Measurements from ENCODE around the gene BSCL2. TPM values are rescaled to one million over a fixed set of nuclear protein-coding genes. Genes with fewer than 3 reads are reported as not detected.
A peak's percentile ranks its signal among the peaks of the same experiment; 100 is the strongest.

The BSCL2 gene
- total and polyA plus RNA-seq, 5 donors: 20.0 to 34.3 (median 26.7) TPM

DNA sequence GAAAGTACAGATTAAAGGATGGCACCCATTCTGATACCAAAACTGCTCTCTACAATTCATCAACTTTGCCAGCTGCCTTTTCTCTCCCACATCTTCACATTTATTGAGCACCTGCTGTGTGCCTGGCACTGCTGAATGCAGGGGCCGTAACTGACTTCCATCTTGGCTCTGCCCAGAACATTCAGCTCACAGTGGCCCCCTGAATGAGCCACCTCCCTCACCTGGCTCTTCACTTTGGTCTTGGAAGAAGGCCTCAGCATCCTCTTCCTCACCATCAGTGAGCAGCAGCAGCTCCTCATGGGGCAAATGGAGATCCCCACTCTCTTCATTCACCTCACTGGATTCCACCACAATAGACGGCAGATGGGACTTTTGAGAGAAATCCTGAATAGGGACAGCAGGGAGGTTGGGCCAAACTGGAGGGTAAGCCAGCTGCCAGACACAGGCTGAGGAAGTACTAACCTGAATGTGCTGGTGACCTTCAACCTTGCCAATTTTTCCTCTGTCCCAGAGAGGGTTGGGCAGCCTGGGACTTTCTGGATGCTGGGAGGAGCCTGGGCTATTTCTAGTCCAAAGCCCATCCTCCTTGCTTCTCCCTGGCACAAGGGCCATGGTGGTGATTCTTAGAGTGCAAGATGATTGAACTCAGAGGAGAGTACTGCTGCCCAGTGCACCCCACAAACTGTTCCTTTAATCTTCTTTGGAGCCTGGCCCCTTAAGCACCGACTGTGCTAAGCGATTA is 37.6 kb downstream of the BSCL2 start:
- WGBS: 76% methylated on average over 4 of the region's 4 CpGs
- no peaks in the 10 kb centered on the region for H3K27me3 ChIP-seq (ENCODE audit: control insufficient read depth, insufficient read depth)
- DNase-seq: no peak
- no peak overlapping the region for H3K4me3 ChIP-seq (ENCODE audit: low read length)
- H3K27ac ChIP-seq (ENCODE audit: low read length): no peak overlapping the region
- intact Hi-C loops (cut with DNase I): no loop called here
- peaks cover 9% of the 10 kb centered on the region for H3K4me1 ChIP-seq (ENCODE audit: control insufficient read depth, insufficient read depth, low read length)
- no peak for ATAC-seq
- no peaks in the 10 kb centered on the region for H3K9me3 ChIP-seq (ENCODE audit: control insufficient read depth, low read length)

DNA sequence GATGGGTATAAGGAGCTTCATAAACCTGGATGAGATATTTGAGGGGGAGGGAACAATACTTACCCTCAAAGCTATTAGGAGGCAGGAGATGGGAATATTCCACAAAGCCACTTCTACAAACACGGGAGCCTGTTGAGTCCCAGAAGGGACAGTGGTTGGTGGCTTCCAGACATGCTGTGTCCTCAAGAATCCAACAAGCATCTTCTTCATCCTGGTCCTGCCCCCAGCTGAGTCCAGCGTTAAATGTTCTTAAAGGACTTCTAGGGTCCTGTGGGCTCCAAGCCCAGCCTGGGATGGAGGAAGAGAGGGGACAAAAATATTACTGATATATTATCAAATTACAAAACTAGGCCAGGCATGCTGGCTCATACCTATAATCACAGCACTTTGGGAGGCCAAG is 39.8 kb downstream of the BSCL2 start:
- no peak overlapping the region for H3K27ac ChIP-seq (ENCODE audit: low read length)
- ATAC-seq: no peak
- H3K4me1 ChIP-seq (ENCODE audit: control insufficient read depth, insufficient read depth, low read length): peaks cover 9% of the 10 kb centered on the region
- intact Hi-C loops (cut with DNase I): no loop called here
- H3K4me3 ChIP-seq (ENCODE audit: low read length): no peak overlapping the region
- H3K27me3 ChIP-seq (ENCODE audit: control insufficient read depth, insufficient read depth): no peaks in the 10 kb centered on the region
- no peaks in the 10 kb centered on the region for H3K9me3 ChIP-seq (ENCODE audit: control insufficient read depth, low read length)
- WGBS: 79% methylated on average over 2 of the region's 2 CpGs
- DNase-seq: no peak

DNA sequence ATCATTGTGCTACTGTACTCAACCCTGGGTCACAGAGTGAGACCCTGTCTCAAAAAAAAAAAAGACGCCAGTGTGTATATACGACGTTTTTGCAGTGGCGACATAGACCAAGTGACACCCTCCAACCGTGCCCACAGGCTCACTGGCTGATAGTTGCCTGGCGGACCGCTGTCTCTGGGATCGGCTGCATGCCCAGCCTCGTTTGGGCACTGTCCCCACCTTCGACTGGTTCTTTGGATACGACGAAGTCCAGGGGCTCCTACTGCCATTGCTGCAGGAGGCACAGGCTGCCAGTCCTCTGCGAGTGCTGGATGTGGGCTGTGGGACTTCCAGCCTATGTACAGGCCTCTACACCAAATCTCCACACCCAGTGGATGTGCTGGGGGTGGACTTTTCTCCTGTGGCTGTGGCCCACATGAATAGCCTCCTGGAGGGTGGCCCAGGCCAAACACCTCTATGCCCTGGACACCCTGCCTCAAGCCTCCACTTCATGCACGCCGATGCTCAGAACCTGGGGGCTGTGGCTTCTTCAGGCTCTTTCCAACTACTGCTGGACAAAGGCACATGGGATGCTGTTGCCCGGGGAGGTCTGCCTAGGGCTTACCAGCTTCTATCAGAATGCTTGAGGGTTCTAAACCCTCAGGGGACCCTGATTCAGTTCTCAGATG is 40.8 kb downstream of the BSCL2 start:
- no peaks in the 10 kb centered on the region for H3K27me3 ChIP-seq (ENCODE audit: control insufficient read depth, insufficient read depth)
- intact Hi-C loops (cut with DNase I): no loop called here
- DNase-seq (peak in 1 of 3 donors; percentile 54), ATAC-seq (no peak)
- peaks cover 9% of the 10 kb centered on the region for H3K4me1 ChIP-seq (ENCODE audit: control insufficient read depth, insufficient read depth, low read length)
- H3K4me3 ChIP-seq (ENCODE audit: low read length): peak overlapping the region; percentile 89
- no peaks in the 10 kb centered on the region for H3K9me3 ChIP-seq (ENCODE audit: control insufficient read depth, low read length)
- peak overlapping the region; percentile 63 for H3K27ac ChIP-seq (ENCODE audit: low read length)
- WGBS: 46% methylated on average over 16 of the region's 16 CpGs

DNA sequence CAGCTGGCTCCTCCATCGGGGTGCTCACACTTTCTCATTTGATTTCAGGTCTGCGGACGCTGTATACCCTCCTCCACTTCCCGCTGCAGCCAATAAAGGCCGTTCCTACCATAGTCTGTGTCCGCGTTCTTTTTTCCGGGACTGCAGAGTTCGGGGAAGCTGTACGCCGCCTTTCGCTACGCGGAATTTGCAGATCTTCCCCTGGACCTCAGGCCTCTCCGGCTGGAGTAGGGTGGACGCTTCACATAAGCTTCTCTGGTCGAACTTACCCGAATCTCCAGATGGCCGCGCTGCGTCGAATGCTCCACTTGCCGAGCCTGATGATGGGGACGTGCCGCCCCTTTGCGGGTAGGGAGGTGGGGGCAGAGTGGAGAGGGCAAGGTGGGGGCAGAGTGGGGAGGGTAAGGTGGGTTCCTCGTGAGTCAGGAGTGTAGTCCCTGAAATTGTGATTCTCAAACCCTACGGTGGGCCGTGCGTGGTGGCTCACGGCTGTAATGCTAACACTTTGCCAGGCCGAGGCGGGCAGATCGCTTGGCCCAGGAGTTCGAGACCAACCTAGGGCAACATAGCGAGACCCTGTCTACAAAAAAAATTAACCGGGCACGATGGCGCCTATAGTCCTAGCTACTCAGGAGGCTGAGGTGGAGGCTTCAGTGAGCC is 41.5 kb downstream of the BSCL2 start:
- intact Hi-C loops (cut with DNase I): no loop called here
- Histone ChIP-seq H3K9me3 (ENCODE audit: control insufficient read depth, low read length) (no peaks in the 10 kb centered on the region), H3K27ac (ENCODE audit: low read length) (peak overlapping the region; percentile 97), H3K4me1 (ENCODE audit: control insufficient read depth, insufficient read depth, low read length) (peaks cover 9% of the 10 kb centered on the region), H3K27me3 (ENCODE audit: control insufficient read depth, insufficient read depth) (no peaks in the 10 kb centered on the region), H3K4me3 (ENCODE audit: low read length) (peak overlapping the region; percentile 89)
- DNase-seq (peak; percentile 50 to 84 (median 84)), ATAC-seq (peak; percentile 59 to 62)
- WGBS: 3% methylated on average over 39 of the region's 39 CpGs

DNA sequence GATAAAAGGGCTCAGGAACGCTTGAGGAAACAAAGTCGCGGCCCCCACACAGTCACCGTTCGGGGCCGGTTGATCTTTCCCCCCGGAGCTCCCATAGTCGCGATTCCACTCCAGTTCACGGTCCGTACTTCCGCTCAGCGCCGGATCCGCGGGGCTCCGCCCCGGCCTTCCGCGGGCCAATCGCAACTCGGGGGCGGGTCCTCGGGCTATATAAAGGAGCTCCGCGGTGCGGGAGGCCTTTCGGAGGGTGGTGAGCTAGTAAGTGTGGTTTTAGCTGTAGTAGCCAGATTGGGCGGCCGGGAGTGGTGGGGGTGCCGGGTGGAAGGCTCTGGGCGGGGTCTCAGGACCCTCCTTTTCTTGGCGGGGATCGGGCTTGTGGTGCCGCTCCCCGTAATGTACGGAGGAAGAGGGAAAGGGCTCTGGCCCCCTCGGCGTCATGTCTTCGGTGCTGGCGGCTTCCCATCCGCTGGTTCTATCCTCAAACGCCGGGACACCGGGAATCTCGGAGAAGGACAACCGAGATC is 42.1 kb downstream of the BSCL2 start, which contains the start of the genes C11orf98 and CSKMT:
TSS of gene C11orf98 (minus strand) at position 136 of the 524 bp plus-strand sequence. CDS start at position 95, 41 bp downstream.
TSS of gene CSKMT (plus strand) at position 238 of the 524 bp plus-strand sequence. CDS start 568 bp downstream, outside the sequence.
- intact Hi-C loops (cut with DNase I): no loop called here
- peak within 1 kb of the TSS; percentile 89 for H3K4me3 ChIP-seq (ENCODE audit: low read length)
- peak within 1 kb of the TSS; percentile 97 for H3K27ac ChIP-seq (ENCODE audit: low read length)
- peaks cover 9% of the 10 kb centered on the region for H3K4me1 ChIP-seq (ENCODE audit: control insufficient read depth, insufficient read depth, low read length)
- WGBS: under 1% methylated on average over 47 of the region's 47 CpGs
- ATAC-seq (peak; percentile 97 to 98), DNase-seq (peak; percentile 96 to 97 (median 97))
- H3K9me3 ChIP-seq (ENCODE audit: control insufficient read depth, low read length): no peaks in the 10 kb centered on the region
- no peaks in the 10 kb centered on the region for H3K27me3 ChIP-seq (ENCODE audit: control insufficient read depth, insufficient read depth)

DNA sequence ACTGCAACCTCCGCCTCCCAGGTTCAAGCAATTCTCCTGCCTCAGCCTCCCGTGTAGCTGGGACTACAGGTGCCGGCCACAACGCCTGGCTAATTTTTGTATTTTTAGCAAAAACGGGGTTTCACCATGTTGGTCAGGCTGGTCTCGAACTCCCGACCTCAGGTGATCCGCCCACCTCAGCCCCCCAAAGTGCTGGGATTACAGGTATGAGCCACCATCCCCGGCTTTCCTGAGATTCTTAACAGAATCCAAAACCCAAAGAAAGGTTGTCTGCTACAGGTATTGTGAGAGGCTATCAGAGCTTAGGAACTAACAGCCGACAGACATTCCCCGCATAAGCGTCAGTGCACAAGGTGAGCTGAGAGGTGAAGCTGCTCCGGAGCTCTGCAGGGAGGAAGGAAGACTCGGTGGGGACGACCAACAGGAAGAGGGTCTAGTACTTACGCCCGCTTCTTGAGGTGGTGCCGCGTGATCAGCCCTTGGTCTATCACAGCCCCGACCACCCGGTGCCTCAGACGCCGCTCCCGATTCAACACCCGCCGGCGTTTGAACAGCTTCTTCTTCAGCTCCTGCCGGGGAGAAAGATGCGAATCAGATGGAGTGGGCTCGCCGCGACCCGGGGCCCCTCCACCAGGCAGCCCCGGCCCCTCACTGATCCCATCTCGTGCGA is 42.7 kb downstream of the BSCL2 start:
- 3% methylated on average over 36 of the region's 36 CpGs for WGBS
- Histone ChIP-seq H3K4me1 (ENCODE audit: control insufficient read depth, insufficient read depth, low read length) (peaks cover 9% of the 10 kb centered on the region), H3K27me3 (ENCODE audit: control insufficient read depth, insufficient read depth) (no peaks in the 10 kb centered on the region), H3K4me3 (ENCODE audit: low read length) (peak overlapping the region; percentile 89), H3K27ac (ENCODE audit: low read length) (peak overlapping the region; percentile 91), H3K9me3 (ENCODE audit: control insufficient read depth, low read length) (no peaks in the 10 kb centered on the region)
- ATAC-seq (peak; percentile 25 to 39), DNase-seq (no peak)
- intact Hi-C loops (cut with DNase I): no loop called here

DNA sequence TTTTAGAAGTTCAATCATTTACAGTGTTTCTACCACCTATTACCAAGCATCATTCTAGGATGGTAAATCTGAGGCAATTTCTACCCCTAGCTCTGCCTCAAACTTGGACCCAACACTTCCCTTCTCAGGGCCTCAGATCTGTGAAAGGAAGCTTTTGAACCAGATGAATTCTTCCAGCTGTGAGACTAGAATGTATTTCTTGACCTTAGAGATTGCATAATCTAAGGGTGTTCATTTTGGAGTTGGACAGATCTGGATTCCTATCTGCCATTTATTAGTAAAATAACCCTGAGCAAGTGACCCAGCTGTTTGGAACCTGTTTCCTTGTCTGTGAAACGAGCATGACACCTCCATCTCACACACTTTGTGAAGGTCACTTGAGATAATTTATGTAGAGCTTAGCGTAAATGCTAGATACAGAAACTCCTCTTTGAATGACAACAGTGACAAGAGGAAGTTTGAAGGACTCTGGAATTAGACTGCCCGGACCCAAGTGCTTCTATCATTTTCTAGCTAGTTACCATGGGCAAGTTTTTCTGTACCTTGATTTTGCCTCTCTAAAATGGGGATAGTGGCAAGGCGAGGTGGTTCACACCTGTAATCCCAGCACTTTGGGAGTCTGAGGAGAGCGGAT is 50.3 kb downstream of the BSCL2 start:
- ATAC-seq (no peak), DNase-seq (no peak)
- Histone ChIP-seq H3K27ac (ENCODE audit: low read length) (no peak overlapping the region), H3K4me3 (ENCODE audit: low read length) (no peak overlapping the region), H3K27me3 (ENCODE audit: control insufficient read depth, insufficient read depth) (no peaks in the 10 kb centered on the region), H3K4me1 (ENCODE audit: control insufficient read depth, insufficient read depth, low read length) (no peaks in the 10 kb centered on the region), H3K9me3 (ENCODE audit: control insufficient read depth, low read length) (no peaks in the 10 kb centered on the region)
- intact Hi-C loops (cut with DNase I): loop anchor here in 1 of 4 donors (10.0 kb wide), 1 partner anchor 62 kb away; the partner anchor contains the start of gene TUT1
- 52% methylated on average over 5 of the region's 5 CpGs for whole genome bisulfite sequencing

DNA sequence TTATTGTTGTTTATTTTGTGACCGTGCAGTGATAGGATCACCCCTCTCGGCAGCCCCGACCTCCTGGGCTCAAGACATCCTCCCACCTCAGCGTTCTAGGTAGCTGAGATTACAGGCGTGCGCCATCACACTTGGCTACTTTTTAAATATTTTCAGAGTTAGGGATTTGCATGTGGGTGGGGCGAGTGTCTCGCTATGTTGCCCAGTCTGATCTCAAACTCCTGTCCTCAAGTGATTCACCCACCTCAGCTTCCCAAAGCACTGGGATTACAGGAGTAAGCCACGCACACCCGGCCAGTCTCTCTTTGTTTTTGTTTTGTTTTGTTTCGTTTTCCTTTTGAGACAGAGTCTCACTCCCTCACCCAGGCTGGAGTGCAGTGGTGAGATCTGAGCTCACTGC is 52.9 kb downstream of the BSCL2 start:
- Histone ChIP-seq H3K27ac (ENCODE audit: low read length) (no peak overlapping the region), H3K4me3 (ENCODE audit: low read length) (no peak overlapping the region), H3K4me1 (ENCODE audit: control insufficient read depth, insufficient read depth, low read length) (no peaks in the 10 kb centered on the region), H3K9me3 (ENCODE audit: control insufficient read depth, low read length) (no peaks in the 10 kb centered on the region), H3K27me3 (ENCODE audit: control insufficient read depth, insufficient read depth) (no peaks in the 10 kb centered on the region)
- DNase-seq (no peak), ATAC-seq (no peak)
- WGBS: 89% methylated on average over 11 of the region's 11 CpGs
- intact Hi-C loops (cut with DNase I): loop anchor here in 1 of 4 donors (10.0 kb wide), 1 partner anchor 59 kb away; the partner anchor contains the start of gene TUT1

DNA sequence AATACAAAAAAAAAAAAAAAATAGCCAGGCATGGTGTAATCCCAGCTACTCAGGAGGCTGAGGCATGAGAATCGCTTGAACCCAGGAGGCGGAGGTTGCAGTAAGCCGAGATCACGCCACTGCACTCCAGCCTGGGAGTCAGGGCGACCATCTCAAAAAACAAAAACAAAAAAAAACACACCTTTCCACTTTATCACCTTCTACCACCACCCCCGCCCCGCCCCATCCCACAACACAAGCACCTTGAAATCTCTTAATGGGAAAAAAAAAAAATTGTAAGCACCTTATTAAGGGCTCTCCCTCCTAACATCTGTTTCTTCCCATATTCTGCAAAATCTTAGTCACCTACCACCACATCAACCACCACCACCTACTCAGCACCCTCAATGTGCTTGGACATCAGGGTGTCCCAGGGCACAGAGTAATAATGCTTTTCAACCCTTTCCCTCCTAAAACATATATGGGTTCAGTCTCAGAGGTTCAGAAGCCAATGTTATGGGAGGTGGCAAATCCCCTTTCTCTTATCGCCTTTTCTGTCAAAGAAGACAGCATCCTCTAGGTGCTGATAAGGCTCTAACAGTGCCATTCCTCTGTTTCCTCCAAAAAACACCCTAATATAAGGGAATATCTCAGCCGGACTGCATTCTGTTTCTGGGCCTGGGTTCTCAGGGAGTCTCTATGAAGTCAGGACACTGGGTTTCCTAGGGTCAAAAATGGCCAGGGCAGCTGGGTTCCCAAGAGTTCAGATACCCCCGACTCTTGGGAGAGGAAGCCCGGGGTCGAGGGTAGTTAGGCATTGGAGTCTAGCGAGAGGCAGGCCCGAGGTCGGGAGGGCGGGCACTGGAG is 54.8 kb downstream of the BSCL2 start:
- ATAC-seq (no peak), DNase-seq (no peak)
- intact Hi-C loops (cut with DNase I): loop anchor here in 1 of 4 donors (10.0 kb wide), 1 partner anchor 58 kb away; the partner anchor contains the start of gene TUT1
- WGBS: 37% methylated on average over 16 of the region's 16 CpGs
- Histone ChIP-seq H3K27me3 (ENCODE audit: control insufficient read depth, insufficient read depth) (no peaks in the 10 kb centered on the region), H3K4me1 (ENCODE audit: control insufficient read depth, insufficient read depth, low read length) (no peaks in the 10 kb centered on the region), H3K9me3 (ENCODE audit: control insufficient read depth, low read length) (no peaks in the 10 kb centered on the region), H3K4me3 (ENCODE audit: low read length) (peak overlapping the region; percentile 94), H3K27ac (ENCODE audit: low read length) (peak overlapping the region; percentile 90)

Measured in right cardiac atrium (tissue), 5 donors.